ENCODE data around the gene ARRB2. TPM values are rescaled to one million over a fixed set of nuclear protein-coding genes. Genes with fewer than 3 reads are reported as not detected.

ARRB2 gene
- total and polyA plus RNA-seq, 2 of the 13 experiments (the other 11 are each of a cell fraction or from before 2014, with no cell fraction given) = 21.5 to 49.2 TPM

DNA sequence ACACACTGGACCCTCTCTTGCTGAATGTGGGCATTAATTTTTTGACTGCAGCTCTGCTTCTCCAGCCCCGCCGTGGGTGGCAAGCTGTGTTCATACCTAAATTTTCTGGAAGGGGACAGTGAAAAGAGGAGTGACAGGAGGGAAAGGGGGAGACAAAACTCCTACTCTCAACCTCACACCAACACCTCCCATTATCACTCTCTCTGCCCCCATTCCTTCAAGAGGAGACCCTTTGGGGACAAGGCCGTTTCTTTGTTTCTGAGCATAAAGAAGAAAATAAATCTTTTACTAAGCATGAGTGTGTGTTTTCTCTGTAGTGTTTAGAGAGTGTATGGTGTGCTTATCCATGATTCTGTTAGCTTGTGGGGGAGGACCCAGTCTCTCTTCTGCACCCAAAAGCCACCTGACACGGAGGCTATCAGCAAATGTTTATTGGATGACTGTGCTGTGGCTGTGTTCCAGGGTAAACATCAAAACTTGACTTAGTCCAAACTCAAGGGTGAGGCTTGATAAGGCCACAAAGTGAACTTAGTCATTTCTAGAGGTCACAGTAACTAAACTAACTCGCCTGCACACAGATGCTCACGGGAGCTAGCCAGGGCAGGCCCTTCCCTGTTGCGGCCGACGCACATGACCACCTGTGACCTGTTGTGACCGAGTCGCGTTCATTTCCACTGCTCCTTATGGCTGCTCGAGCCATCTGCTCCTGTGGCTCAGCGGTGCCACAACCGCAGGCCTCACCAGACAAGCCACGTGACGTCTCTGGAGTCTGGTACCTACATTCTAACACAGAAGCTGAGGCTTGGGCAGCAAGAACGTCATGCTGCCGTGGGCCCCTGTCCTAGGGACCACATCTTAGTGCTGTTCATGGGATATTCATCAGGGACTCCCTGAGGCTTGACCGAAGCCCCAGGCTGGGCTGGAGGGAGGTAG, 11.0 kb downstream of the ARRB2 start (continued):
- TF ChIP-seq, protein P1, sequence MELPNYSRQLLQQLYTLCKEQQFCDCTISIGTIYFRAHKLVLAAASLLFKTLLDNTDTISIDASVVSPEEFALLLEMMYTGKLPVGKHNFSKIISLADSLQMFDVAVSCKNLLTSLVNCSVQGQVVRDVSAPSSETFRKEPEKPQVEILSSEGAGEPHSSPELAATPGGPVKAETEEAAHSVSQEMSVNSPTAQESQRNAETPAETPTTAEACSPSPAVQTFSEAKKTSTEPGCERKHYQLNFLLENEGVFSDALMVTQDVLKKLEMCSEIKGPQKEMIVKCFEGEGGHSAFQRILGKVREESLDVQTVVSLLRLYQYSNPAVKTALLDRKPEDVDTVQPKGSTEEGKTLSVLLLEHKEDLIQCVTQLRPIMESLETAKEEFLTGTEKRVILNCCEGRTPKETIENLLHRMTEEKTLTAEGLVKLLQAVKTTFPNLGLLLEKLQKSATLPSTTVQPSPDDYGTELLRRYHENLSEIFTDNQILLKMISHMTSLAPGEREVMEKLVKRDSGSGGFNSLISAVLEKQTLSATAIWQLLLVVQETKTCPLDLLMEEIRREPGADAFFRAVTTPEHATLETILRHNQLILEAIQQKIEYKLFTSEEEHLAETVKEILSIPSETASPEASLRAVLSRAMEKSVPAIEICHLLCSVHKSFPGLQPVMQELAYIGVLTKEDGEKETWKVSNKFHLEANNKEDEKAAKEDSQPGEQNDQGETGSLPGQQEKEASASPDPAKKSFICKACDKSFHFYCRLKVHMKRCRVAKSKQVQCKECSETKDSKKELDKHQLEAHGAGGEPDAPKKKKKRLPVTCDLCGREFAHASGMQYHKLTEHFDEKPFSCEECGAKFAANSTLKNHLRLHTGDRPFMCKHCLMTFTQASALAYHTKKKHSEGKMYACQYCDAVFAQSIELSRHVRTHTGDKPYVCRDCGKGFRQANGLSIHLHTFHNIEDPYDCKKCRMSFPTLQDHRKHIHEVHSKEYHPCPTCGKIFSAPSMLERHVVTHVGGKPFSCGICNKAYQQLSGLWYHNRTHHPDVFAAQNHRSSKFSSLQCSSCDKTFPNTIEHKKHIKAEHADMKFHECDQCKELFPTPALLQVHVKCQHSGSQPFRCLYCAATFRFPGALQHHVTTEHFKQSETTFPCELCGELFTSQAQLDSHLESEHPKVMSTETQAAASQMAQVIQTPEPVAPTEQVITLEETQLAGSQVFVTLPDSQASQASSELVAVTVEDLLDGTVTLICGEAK (IDR thresholded peaks at IDR 0.05) = no peak
- TF ChIP-seq, protein P1 (CRISPR knock-in tag; IDR thresholded peaks at IDR 0.05) = peak; percentile 46; the same call in 1 of the 2 replicates
- TF ChIP-seq ZNF883 (CRISPR knock-in tag; IDR thresholded peaks at IDR 0.05; ENCODE audit: not compliant biosample characterization) (no peak), ZNF451 (CRISPR knock-in tag; IDR thresholded peaks at IDR 0.05) (no peak; the same call in 1 of the 2 replicates), NR3C1 (CRISPR knock-in tag; IDR thresholded peaks at IDR 0.05) (no peak), ZNF598 (CRISPR knock-in tag; IDR thresholded peaks at IDR 0.05; ENCODE audit: borderline replicate concordance) (no peak), ZNF30 (CRISPR knock-in tag; IDR thresholded peaks at IDR 0.05) (no peak), NRL (CRISPR knock-in tag; IDR thresholded peaks at IDR 0.05; ENCODE audit: borderline replicate concordance) (peak; percentile 57; the same call in 1 of the 2 replicates), TEAD3 (CRISPR knock-in tag; optimal IDR thresholded peaks at IDR 0.05; ENCODE audit: borderline replicate concordance) (peak; percentile 76), PHF20 (CRISPR knock-in tag; IDR thresholded peaks at IDR 0.05) (no peak), ARNTL (CRISPR knock-in tag; IDR thresholded peaks at IDR 0.05) (peak; percentile 89), RARA (CRISPR knock-in tag; IDR thresholded peaks at IDR 0.05) (peak; percentile 93), ZNF33A (CRISPR knock-in tag; IDR thresholded peaks at IDR 0.05; ENCODE audit: borderline replicate concordance) (no peak), ZNF10 (CRISPR knock-in tag; IDR thresholded peaks at IDR 0.05; ENCODE audit: borderline replicate concordance, low read depth) (no peak), MBNL3 (CRISPR knock-in tag; conservative IDR thresholded peaks at IDR 0.05) (no peak), MXI1 (IDR thresholded peaks at IDR 0.05; ENCODE audit: borderline replicate concordance, low read depth, low read length) (peak; percentile 72; the same call in 1 of the 3 replicates)
- TF ChIP-seq, protein P2, sequence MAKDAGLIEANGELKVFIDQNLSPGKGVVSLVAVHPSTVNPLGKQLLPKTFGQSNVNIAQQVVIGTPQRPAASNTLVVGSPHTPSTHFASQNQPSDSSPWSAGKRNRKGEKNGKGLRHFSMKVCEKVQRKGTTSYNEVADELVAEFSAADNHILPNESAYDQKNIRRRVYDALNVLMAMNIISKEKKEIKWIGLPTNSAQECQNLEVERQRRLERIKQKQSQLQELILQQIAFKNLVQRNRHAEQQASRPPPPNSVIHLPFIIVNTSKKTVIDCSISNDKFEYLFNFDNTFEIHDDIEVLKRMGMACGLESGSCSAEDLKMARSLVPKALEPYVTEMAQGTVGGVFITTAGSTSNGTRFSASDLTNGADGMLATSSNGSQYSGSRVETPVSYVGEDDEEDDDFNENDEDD (CRISPR knock-in tag; IDR thresholded peaks at IDR 0.05; ENCODE audit: borderline replicate concordance) = peak; percentile 15; the same call in 1 of the 2 replicates
- TF ChIP-seq, protein P3, sequence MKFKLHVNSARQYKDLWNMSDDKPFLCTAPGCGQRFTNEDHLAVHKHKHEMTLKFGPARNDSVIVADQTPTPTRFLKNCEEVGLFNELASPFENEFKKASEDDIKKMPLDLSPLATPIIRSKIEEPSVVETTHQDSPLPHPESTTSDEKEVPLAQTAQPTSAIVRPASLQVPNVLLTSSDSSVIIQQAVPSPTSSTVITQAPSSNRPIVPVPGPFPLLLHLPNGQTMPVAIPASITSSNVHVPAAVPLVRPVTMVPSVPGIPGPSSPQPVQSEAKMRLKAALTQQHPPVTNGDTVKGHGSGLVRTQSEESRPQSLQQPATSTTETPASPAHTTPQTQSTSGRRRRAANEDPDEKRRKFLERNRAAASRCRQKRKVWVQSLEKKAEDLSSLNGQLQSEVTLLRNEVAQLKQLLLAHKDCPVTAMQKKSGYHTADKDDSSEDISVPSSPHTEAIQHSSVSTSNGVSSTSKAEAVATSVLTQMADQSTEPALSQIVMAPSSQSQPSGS (CRISPR knock-in tag; IDR thresholded peaks at IDR 0.05) = peak; percentile 84

Measured in HepG2 (cell line).